Measurements from ENCODE around the gene GSTM5. TPM values are rescaled to one million over a fixed set of nuclear protein-coding genes. Genes with fewer than 3 reads are reported as not detected.
"Not testable (repeated sequence)": the region's sequence is repeated elsewhere in the genome, so short reads cannot be mapped to it uniquely, and the experiment has no call there.

The GSTM5 gene
- total and polyA plus RNA-seq, 2 of the 4 experiments (the other 2 are of a cell fraction): 0.36 to 1.2 TPM

- CTCF ChIA-PET; H2BK120ac ChIP-seq (ENCODE audit: low read depth, low read length); H4K8ac ChIP-seq (ENCODE audit: low read depth in 2 of 2, low read length in 2 of 2); DNase-seq; H3K36me3 ChIP-seq (ENCODE audit: control insufficient read depth, insufficient read depth, low read length); H3K23ac ChIP-seq (ENCODE audit: low read depth, low read length); H3K4me1 ChIP-seq (ENCODE audit: control insufficient read depth, insufficient read depth, low read length); dilution Hi-C loops (cut with HindIII; ENCODE audit: low sequenced_read_pairs, unreplicated experiment); H3K9ac ChIP-seq (ENCODE audit: low read depth, low read length); BruUV-seq (replicated peaks); H3K27ac ChIP-seq (ENCODE audit: insufficient read depth, low read length); H2AK9ac ChIP-seq (replicated peaks; ENCODE audit: low read depth, low read length, poor library complexity); H3K56ac ChIP-seq (ENCODE audit: extremely low read depth, insufficient read depth, low read length); H2AFZ ChIP-seq (replicated peaks; ENCODE audit: low read length, poor library complexity); H3K9me1 ChIP-seq (ENCODE audit: insufficient read depth, low read length); H3K14ac ChIP-seq (replicated peaks; ENCODE audit: low read depth, low read length); H3K4me2 ChIP-seq (ENCODE audit: low read depth, low read length); H2BK20ac ChIP-seq (ENCODE audit: low read depth, low read length); POLR2A ChIA-PET (ENCODE audit: unreplicated experiment); H3K9me3 ChIP-seq (ENCODE audit: control insufficient read depth, insufficient read depth, low read length); ATAC-seq (ENCODE audit: low read depth); H4K20me1 ChIP-seq (ENCODE audit: insufficient read depth, low read length); in situ Hi-C loops (cut with MboI; ENCODE audit: low sequenced_read_pairs); H3K18ac ChIP-seq (ENCODE audit: low read depth, low read length); H3K27me3 ChIP-seq (ENCODE audit: control insufficient read depth, insufficient read depth, low read length); H4K5ac ChIP-seq (ENCODE audit: low read depth, low read length); H3K4me3 ChIP-seq (ENCODE audit: insufficient read depth, low read depth, low read length); intact Hi-C loops (cut with micrococcal nuclease); H2BK5ac ChIP-seq (ENCODE audit: low read depth, low read length, poor library complexity, severe bottlenecking); H3K4ac ChIP-seq (ENCODE audit: low read depth, low read length); H2BK15ac ChIP-seq (ENCODE audit: low read depth, low read length); H2AK5ac ChIP-seq (ENCODE audit: low read depth, low read length); H3K79me1 ChIP-seq (ENCODE audit: low read depth in 1 of 2, low read length in 2 of 2); H4K91ac ChIP-seq (ENCODE audit: insufficient read depth, low read depth, low read length): not testable (repeated sequence)
- no CpG with 5 or more reads among the region's 1 CpG for WGBS, 2 experiments (ENCODE audit: extremely low coverage in 2 of 2, insufficient read length in 1 of 2)
Observed at GRCh38 chr1:109685399-109685798, 26.7 kb upstream of the GSTM5 start.

DNA sequence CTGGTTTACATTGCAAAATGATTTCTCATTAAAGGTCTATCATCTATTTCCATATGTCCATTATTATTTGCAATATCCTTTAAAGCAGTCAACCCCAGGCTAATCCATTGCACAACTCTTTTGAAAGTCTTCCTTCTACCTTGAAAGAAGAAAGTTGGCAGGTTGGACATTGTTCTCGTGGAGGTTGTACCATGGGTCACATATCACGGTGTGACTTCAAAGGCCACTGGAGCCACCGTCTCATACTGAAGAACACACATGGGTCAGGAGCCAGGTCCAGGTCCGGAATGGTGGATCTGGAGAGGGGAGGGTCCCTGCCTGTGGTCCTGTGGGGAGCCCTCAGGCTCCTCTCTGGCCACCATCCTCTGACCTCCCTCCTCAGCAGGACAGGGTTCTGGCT is 26.2 kb upstream of the GSTM5 start:
- H3K4me1 ChIP-seq (ENCODE audit: control insufficient read depth, insufficient read depth, low read length); ATAC-seq (ENCODE audit: low read depth); H4K5ac ChIP-seq (ENCODE audit: low read depth, low read length); H4K91ac ChIP-seq (ENCODE audit: insufficient read depth, low read depth, low read length); H3K18ac ChIP-seq (ENCODE audit: low read depth, low read length); BruUV-seq (replicated peaks); H3K9ac ChIP-seq (ENCODE audit: low read depth, low read length); in situ Hi-C loops (cut with MboI; ENCODE audit: low sequenced_read_pairs); H4K20me1 ChIP-seq (ENCODE audit: insufficient read depth, low read length); intact Hi-C loops (cut with micrococcal nuclease); H3K4me3 ChIP-seq (ENCODE audit: insufficient read depth, low read depth, low read length); H3K36me3 ChIP-seq (ENCODE audit: control insufficient read depth, insufficient read depth, low read length); H3K56ac ChIP-seq (ENCODE audit: extremely low read depth, insufficient read depth, low read length); H2AK9ac ChIP-seq (replicated peaks; ENCODE audit: low read depth, low read length, poor library complexity); POLR2A ChIA-PET (ENCODE audit: unreplicated experiment); H3K9me1 ChIP-seq (ENCODE audit: insufficient read depth, low read length); H2BK5ac ChIP-seq (ENCODE audit: low read depth, low read length, poor library complexity, severe bottlenecking); DNase-seq; H2AK5ac ChIP-seq (ENCODE audit: low read depth, low read length); H3K79me1 ChIP-seq (ENCODE audit: low read depth in 1 of 2, low read length in 2 of 2); H3K23ac ChIP-seq (ENCODE audit: low read depth, low read length); H2BK120ac ChIP-seq (ENCODE audit: low read depth, low read length); H3K4me2 ChIP-seq (ENCODE audit: low read depth, low read length); CTCF ChIA-PET; H3K27ac ChIP-seq (ENCODE audit: insufficient read depth, low read length); H4K8ac ChIP-seq (ENCODE audit: low read depth in 2 of 2, low read length in 2 of 2); H2AFZ ChIP-seq (replicated peaks; ENCODE audit: low read length, poor library complexity); H3K9me3 ChIP-seq (ENCODE audit: control insufficient read depth, insufficient read depth, low read length); H3K14ac ChIP-seq (replicated peaks; ENCODE audit: low read depth, low read length); H3K4ac ChIP-seq (ENCODE audit: low read depth, low read length); dilution Hi-C loops (cut with HindIII; ENCODE audit: low sequenced_read_pairs, unreplicated experiment); H3K27me3 ChIP-seq (ENCODE audit: control insufficient read depth, insufficient read depth, low read length); H2BK20ac ChIP-seq (ENCODE audit: low read depth, low read length); H2BK15ac ChIP-seq (ENCODE audit: low read depth, low read length): not testable (repeated sequence)
- WGBS, 2 experiments (ENCODE audit: extremely low coverage in 2 of 2, insufficient read length in 1 of 2): no CpG with 5 or more reads among the region's 4 CpGs
